Sciatic nerve (tissue), 2 donors: ENCODE measurements around the gene ANXA2. TPM values are rescaled to one million over a fixed set of nuclear protein-coding genes. Genes with fewer than 3 reads are reported as not detected.

Experiments used
- ATAC-seq: fragments of 200-7000 bp; cut with Tn5 transposase; one replicate; pipeline ENCODE4 v1.9.1; 2020; ENCODE audit warnings: mild to moderate bottlenecking, moderate library complexity
- DNase-seq: peaks from one replicate; pipeline ENCODE4 v3.0.0-alpha.2; 2020; ENCODE audit warnings: low spot score
- intact Hi-C: fragments of 100-400 bp; cut with DNase I; formaldehyde crosslinking; loops from one replicate; pipeline ENCODE4 v1.14.2; 2022
- total RNA-seq: library from RNA; stranded (reverse); fragmentation: NEBNext Ultra II Directional; extraction: Animal tissue kit (Norgen Biotek cat#: 25700); gene quantifications from one replicate; pipeline ENCODE4 v1.2.1, GENCODE V29; 2021
- donor health status: DM: no; HTN: no; CAD: no.
- donor health status: DM: no; HTN: no; CAD: no.

Gene ANXA2
- 904 TPM for total RNA-seq

- intact Hi-C loops: no loop called here
- DNase-seq (peak; percentile 92), ATAC-seq (peak; percentile 82)
Observed at GRCh38 chr15:60397772-60398445, at the start of gene ANXA2. ANXA2 (minus strand) TSS chr15:60397986; CDS start chr15:60386075, 11,911 bp downstream.

- ATAC-seq (peak; percentile 80), DNase-seq (no peak)
- intact Hi-C loops: loop anchor here (5.0 kb wide), 1 partner anchor 82 kb away; no protein-coding TSS in a partner anchor
Observed at GRCh38 chr15:60444289-60444912, 46.6 kb upstream of the ANXA2 start.

- intact Hi-C loops: loop anchor here (5.0 kb wide), 1 partner anchor 80 kb away; no protein-coding TSS in a partner anchor
- DNase-seq (no peak), ATAC-seq (no peak)
Observed at GRCh38 chr15:60442763-60443162, 45.0 kb upstream of the ANXA2 start.

DNA sequence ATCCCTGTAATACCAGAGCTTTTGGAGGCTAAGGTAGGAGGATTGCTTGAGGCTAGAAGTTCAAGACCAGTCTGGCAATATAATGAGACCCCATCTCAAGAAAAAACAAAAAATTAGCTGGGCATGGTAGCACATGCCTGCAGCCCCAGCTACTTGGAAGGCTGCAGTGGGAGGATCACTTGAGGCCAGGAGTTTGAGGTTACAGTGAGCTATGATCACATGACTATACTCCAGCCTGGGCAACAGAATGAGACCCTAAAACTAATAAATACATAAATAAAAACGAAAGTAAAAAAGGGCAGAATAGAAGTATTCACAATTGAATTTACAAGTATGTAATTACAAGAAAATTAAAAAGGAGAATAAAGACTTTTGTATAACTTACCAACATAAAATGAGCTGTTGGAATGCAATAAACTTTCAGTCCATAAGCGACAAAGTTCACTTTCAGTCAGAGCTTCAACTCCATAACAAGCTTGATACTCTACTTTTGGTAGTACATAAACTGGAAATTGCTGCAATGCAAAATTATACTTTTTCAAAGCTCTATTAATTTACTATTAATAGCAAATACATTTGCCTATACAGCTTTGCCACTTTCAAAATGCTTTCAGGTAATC lies 44.4 kb upstream of the ANXA2 start:
- no peak for ATAC-seq
- no peak for DNase-seq
- intact Hi-C loops: loop anchor here (5.0 kb wide), 1 partner anchor 80 kb away; no protein-coding TSS in a partner anchor

GRCh38 chr15:60441331-60441730 lies 43.5 kb upstream of the ANXA2 start:
- DNase-seq (no peak), ATAC-seq (no peak)
- intact Hi-C loops: loop anchor here (5.0 kb wide), 1 partner anchor 79 kb away; no protein-coding TSS in a partner anchor

- ATAC-seq: no peak
Observed at GRCh38 chr15:60438646-60439045, 40.9 kb upstream of the ANXA2 start.

GRCh38 chr15:60428935-60429334 lies 31.1 kb upstream of the ANXA2 start:
- DNase-seq (no peak), ATAC-seq (no peak)
- intact Hi-C loops: no loop called here

More at GRCh38 chr15:60438646-60439045, 40.9 kb upstream of the ANXA2 start:
- intact Hi-C loops: no loop called here
- no peak for DNase-seq

GRCh38 chr15:60426870-60427508 lies 29.2 kb upstream of the ANXA2 start:
- DNase-seq (no peak), ATAC-seq (peak; percentile 75)
- intact Hi-C loops: no loop called here

- DNase-seq (no peak), ATAC-seq (no peak)
- intact Hi-C loops: no loop called here
Observed at GRCh38 chr15:60425461-60425860, 27.7 kb upstream of the ANXA2 start.

DNA sequence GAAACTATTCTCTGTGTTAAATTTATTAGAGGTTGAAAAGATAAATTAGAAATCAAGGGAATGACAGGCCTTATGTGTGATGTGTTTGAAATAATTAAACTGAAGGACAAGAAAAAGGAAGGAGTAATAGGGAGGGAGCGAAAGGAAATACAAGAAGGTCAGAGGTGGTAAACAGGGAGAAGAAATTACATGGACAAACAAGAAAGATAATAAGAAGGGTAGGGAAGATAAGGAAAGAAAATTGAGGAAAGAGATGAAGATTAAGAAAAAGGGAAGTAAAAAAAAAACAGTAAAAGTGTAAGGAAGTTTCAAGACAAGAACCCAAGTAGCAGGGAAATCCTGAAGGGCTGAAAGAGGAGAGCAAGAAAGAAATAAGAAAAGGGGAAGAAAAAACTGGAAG lies 26.2 kb upstream of the ANXA2 start:
- ATAC-seq: no peak
- DNase-seq: no peak
- intact Hi-C loops: no loop called here

DNA sequence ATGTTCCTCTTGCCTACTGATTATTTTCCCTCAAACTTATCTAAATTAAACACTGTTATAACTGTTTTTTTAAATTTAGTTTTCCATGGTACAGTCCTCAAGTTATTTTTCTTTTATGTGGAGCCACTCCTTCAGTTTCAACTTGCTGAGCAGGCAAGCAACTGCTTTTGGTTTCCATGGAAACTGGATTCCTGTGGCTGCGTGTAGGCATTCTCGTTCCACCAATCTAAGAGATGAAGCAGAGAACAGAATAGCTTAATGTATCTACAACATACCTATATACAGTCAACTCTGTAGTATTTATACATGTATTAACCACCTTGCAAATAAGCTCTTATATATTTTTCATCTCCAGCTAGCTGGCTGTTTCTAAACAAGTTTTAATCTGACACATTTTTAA lies 25.8 kb upstream of the ANXA2 start:
- intact Hi-C loops: no loop called here
- ATAC-seq (peak; percentile 84), DNase-seq (no peak)

- no peak for ATAC-seq
- intact Hi-C loops: no loop called here
- DNase-seq: no peak
Observed at GRCh38 chr15:60421544-60421943, 23.8 kb upstream of the ANXA2 start.

DNA sequence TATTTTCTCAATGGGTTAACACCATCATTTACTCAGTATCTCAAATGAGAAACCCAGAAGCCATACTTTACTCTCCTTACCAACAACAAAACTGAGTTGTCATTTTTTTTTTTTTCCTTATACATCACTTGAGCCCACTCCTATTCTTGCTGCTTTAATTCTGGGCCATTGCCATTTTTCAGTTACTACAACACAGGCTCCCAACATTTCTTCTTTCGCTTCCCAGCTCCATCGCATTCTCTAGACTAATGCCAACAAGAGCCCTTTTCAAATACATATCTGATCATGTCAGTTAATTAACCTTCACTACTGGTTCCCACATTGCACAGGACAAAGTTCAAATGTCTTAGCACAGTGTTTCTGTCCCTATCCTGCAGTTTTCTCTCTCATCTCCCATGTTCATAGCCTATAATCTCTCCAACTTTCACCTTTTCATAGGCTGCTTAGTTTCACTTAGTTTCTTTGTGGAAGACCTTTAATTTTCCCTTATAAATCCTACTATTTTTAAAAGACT lies 22.5 kb upstream of the ANXA2 start:
- no peak for DNase-seq
- ATAC-seq: no peak
- intact Hi-C loops: no loop called here

GRCh38 chr15:60419753-60420152 lies 22.0 kb upstream of the ANXA2 start:
- intact Hi-C loops: no loop called here
- DNase-seq (no peak), ATAC-seq (no peak)

DNA sequence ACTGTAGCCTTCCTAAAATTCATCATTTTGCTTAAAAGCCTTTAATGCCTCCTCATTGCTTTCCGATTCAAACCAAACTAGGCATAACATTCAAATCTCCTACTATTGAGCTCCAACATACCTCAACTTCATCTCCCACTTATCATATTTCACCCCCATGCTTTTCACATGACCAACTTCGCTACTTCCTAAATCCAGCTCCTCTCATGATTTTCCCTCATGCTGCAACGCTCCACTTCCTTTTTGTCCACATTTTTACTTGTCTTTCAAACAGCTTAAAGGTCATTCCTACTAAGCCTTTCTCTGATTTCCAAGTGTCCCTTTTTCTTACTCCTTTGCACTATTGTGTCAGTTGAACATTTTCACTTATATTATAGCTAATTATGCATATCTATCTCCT lies 20.3 kb upstream of the ANXA2 start:
- ATAC-seq: no peak
- intact Hi-C loops: no loop called here
- DNase-seq: no peak

- intact Hi-C loops: no loop called here
- ATAC-seq (no peak), DNase-seq (no peak)
Observed at GRCh38 chr15:60417112-60417511, 19.3 kb upstream of the ANXA2 start.

- DNase-seq (no peak), ATAC-seq (no peak)
- intact Hi-C loops: no loop called here
Observed at GRCh38 chr15:60416484-60416883, 18.7 kb upstream of the ANXA2 start.

DNA sequence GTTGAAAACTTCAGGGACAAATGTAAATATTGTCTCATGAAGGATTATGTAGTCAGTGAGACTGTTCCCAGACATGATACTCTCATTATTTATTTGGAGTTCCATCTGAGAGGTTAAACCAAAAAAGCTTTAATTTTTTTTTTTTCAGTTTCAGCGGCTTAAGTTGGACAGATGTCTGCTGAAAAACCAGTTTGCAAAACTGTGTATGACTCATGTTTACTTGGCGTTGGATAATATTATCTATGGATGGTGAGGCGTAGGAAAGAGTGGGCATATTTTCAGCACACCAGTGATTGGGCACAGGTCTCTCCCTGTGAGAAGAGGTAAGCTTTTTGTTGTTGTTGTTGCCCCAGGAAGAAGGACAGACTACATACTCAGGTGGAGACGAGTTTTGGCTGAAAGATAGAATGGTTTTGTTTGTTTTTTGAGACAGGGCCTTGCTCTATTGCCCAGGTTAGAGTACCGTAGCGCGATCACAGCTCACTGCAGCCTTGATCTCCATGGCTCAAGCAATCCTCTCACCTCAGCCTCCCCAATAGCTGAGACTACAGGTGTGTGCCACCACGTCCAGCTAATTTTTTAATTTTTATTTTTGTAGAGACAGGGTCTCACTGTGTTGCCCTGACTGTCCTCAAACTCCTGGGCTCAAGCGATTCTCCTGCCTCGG lies 16.4 kb upstream of the ANXA2 start:
- intact Hi-C loops: no loop called here
- no peak for ATAC-seq
- no peak for DNase-seq

DNA sequence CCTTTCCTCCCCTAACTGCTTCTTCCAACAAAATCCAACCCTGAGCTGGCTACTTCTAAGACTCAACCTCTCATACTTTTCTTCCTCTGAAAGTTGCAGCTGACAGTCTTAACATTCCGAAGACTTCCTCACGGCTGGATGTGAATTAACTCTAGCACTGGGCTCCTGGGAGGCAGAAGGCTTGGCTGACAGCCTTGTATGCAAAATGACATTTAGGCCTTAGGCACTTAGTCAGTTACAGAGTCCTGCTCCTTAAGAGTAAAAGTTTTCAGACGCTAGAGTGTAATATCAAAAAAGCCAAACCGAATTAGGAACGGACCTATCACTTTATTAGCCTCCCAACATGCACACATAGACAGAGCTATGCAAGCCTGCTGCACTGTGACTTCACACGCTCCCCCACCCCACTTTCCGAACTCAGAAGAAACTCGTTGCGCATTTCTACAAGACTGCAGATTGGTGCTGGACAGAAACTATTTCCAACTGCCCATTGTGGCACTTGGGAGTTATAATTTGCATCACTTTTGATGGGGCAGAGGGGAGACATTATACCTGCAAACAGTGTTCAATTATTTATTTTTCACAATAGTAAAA lies 15.5 kb upstream of the ANXA2 start:
- intact Hi-C loops: no loop called here
- DNase-seq (no peak), ATAC-seq (peak; percentile 66)
